Measurements from ENCODE around the gene TEX19. TPM values are rescaled to one million over a fixed set of nuclear protein-coding genes. Genes with fewer than 3 reads are reported as not detected.
"Not testable (repeated sequence)": the region's sequence is repeated elsewhere in the genome, so short reads cannot be mapped to it uniquely, and the experiment has no call there.

TEX19 gene
- total RNA-seq, 1 donor from 2014 or later = 0.10 TPM

DNA sequence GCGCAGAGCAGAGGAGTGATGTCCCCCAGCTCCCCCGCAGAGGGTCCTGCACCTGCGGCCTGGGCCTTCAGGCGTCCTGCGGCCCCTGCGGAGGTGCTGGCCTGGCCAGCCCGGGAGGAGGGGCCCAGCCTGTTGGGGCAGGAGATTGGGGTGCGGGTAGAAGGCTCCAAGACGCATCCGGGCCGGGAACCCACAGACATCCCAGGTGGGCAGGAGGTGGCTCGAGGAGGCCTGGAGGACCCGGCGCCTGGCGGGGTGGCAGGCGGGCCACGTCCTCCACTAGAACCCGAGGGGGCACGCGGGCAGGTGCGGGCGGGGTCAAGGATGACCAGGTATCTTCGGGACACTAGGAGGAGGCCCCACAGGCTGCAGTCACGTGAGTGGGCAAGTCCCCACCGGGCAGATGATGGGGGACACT, 24.8 kb upstream of the TEX19 start:
- intact Hi-C loops (cut with micrococcal nuclease) = no loop called here
- no peak overlapping the region for H3K27ac Mint-ChIP-seq
- no peaks in the 10 kb centered on the region for H3K36me3 Mint-ChIP-seq (ENCODE audit: low read depth)

DNA sequence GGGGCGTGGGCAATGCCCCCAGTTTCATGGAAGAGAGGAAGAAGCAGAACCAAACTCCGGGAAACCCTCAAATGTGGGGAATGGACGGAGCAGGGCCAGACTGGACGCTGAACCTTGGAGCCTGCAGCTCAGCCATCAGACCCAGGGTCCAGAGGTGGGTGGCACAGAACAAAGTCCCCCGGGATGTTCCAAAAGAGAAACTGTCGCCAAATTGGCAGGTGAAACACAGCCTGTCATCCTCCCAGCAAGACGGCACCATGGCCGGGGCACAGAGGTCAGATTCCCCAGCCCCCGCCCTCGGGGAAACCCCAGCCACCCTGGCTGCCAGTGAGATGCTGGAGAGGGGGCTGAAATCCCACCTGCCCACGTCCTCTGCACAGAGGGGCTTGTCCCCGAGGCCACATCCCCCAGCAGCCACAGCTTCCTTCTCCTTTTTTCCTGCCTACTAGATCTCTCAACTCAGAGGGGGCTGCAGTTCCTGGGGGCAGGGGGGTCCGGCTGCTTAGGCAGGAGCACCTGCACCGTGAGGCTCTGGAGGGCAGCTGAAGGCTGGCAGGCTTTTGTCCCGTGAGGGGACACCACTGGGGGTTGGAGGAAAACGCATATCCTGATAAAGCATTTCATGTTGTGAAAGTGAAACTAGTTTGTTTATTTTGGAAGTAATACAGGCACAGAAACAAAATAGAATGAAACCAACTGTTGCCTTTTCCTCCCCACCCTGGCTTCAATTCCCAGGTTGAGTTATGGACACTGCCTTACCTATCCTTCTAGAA, 24.2 kb upstream of the TEX19 start:
- Mint-ChIP-seq H3K27me3 (ENCODE audit: insufficient read depth) (peaks cover 13% of the 10 kb centered on the region), H3K4me1 (ENCODE audit: low read depth) (peaks cover 30% of the 10 kb centered on the region), H3K4me3 (peak overlapping the region; percentile 91), H3K27ac (peak overlapping the region; percentile 91), H3K36me3 (ENCODE audit: low read depth) (no peaks in the 10 kb centered on the region), H3K9me3 (no peaks in the 10 kb centered on the region)
- intact Hi-C loops (cut with micrococcal nuclease) = no loop called here
- no peak for DNase-seq (ENCODE audit: low spot score)

More for the DNA sequence above, 24.8 kb upstream of the TEX19 start:
- H3K4me3 Mint-ChIP-seq = peak overlapping the region; percentile 91
- peaks cover 13% of the 10 kb centered on the region for H3K27me3 Mint-ChIP-seq (ENCODE audit: insufficient read depth)
- H3K4me1 Mint-ChIP-seq (ENCODE audit: low read depth) = peaks cover 30% of the 10 kb centered on the region
- no peak for DNase-seq (ENCODE audit: low spot score)
- no peaks in the 10 kb centered on the region for H3K9me3 Mint-ChIP-seq

DNA sequence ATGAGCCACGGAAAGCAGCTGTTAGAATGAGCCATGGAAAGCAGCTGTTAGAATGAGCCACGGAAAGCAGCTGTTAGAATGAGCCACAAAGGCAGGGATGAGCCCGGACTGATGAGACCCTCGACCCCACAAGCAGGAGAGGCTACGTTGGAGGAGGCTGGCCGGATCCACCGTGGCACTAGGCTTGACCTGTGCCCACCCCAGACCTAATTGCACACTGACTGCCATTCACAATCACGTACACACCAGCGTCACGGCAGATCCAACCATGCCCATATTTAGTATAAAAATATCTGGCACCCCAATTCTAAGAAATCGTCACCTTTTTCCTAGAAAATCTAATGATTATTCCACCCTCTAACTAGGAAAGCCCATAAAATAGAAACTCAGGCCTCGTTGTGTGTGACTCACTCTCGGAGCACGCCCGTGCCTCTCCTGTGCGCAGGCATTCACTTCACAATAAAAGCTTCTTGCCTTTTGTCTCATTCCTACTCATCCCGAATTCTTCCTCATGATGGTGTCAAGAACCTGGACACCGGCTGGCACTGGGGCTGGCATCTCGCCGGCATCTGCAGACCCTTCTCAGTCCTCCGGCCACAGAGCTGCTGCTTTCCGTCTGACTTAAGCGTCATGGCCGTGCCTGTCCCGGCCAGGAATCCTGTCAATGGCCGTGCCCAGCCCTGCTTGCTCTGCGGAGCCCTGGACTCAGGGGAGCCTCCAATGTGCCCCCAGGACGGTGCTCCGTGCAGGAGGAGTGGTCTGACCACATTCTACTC, 20.0 kb upstream of the TEX19 start:
- no peak for DNase-seq (ENCODE audit: low spot score)
- no peak overlapping the region for H3K27ac Mint-ChIP-seq
- peaks cover 25% of the 10 kb centered on the region for H3K4me1 Mint-ChIP-seq (ENCODE audit: low read depth)
- H3K9me3 Mint-ChIP-seq = no peaks in the 10 kb centered on the region
- H3K36me3 Mint-ChIP-seq (ENCODE audit: low read depth) = peaks cover 1% of the 10 kb centered on the region
- peaks cover 10% of the 10 kb centered on the region for H3K27me3 Mint-ChIP-seq (ENCODE audit: insufficient read depth)
- no peak overlapping the region for H3K4me3 Mint-ChIP-seq
- intact Hi-C loops (cut with micrococcal nuclease) = no loop called here

DNA sequence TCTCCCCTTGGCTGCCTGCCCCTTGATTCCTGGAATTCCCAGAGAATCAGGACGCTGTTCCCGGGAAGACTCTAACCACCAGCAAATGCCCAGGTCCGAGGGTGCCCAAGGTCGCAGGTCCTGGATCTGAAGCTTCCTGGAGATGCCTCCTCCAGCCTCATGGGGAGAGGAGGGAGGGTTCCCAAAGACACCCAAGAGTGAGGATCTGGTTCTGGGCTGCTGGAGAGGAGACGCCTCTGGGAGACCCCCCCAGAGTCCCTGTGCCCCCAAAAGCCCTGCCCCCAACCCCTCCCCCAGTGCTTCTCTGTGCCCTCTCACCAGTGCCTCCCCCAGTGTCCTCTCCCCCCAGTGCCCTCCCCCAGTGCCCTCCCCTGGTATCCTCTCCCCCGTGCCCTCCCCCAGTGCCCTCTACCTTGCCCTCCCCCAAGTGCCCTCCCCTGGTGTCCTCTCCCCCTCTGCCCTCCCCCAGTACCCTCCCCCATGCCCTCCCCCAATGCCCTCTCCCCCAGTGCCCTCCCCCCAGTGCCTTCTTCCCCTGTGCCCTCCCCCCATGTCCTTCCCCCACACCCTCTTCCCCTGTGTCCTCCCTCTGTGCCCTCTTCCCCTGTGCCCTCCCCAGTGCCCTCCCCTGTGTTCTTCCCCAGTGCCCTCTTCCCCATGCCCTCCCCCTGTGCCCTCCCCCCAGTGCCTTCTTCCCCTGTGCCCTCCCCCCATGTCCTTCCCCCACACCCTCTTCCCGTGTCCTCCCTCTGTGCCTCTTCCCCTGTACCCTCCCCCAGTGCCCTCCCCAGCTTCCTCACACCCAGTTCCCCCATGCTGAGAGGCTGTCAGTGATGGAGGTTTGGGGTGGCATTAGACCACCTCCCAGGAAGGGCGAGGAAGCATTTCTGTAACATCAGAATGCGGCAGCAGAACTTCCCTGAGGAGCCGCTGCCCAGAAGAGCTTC, 19.1 kb upstream of the TEX19 start:
- no peak for DNase-seq (ENCODE audit: low spot score)
- H3K9me3 Mint-ChIP-seq = no peaks in the 10 kb centered on the region
- intact Hi-C loops (cut with micrococcal nuclease) = no loop called here
- peaks cover 19% of the 10 kb centered on the region for H3K4me1 Mint-ChIP-seq (ENCODE audit: low read depth)
- H3K36me3 Mint-ChIP-seq (ENCODE audit: low read depth) = peaks cover 1% of the 10 kb centered on the region
- H3K27me3 Mint-ChIP-seq (ENCODE audit: insufficient read depth) = peaks cover 10% of the 10 kb centered on the region
- H3K4me3 Mint-ChIP-seq = no peak overlapping the region
- H3K27ac Mint-ChIP-seq = no peak overlapping the region

DNA sequence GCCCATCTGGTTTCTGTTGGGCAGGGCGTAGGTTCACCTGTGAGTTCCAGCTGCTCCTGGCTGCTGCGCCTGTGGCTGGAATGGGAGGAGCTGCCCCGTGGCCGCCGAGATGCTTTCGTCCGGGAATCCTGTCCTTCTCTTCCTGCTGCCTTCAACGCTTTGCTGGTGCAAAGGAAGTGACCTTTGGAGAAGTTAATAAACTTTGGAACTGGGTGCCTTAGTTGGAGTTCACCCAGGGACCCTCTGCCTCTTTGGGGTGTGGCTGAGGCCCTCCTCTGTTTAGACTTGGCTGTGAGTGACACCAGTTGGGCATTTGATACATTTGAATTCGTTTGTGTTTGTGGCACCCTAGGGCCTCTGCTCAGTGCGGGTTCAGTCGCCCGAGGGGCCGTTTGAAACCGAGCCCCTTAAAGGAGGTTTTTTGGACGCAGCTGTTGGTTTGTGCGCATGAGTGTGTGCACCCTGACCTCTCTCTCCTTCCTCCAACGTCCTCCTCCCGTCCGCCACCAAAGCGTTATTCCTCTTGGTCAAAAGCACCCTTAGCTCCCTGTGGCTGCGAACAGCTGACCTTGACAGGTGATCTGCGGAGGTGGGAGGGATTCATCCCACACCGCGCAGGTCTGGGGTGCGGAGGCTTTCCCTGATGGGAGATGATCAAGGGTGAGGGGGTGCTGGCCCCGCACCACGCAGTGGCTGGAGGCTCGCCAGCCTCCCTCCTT, 16.5 kb upstream of the TEX19 start:
- peaks cover 1% of the 10 kb centered on the region for H3K36me3 Mint-ChIP-seq (ENCODE audit: low read depth)
- no peaks in the 10 kb centered on the region for H3K9me3 Mint-ChIP-seq
- H3K4me3 Mint-ChIP-seq = no peak overlapping the region
- DNase-seq (ENCODE audit: low spot score) = no peak
- H3K4me1 Mint-ChIP-seq (ENCODE audit: low read depth) = peaks cover 6% of the 10 kb centered on the region
- no peak overlapping the region for H3K27ac Mint-ChIP-seq
- H3K27me3 Mint-ChIP-seq (ENCODE audit: insufficient read depth) = peaks cover 12% of the 10 kb centered on the region
- intact Hi-C loops (cut with micrococcal nuclease) = no loop called here

DNA sequence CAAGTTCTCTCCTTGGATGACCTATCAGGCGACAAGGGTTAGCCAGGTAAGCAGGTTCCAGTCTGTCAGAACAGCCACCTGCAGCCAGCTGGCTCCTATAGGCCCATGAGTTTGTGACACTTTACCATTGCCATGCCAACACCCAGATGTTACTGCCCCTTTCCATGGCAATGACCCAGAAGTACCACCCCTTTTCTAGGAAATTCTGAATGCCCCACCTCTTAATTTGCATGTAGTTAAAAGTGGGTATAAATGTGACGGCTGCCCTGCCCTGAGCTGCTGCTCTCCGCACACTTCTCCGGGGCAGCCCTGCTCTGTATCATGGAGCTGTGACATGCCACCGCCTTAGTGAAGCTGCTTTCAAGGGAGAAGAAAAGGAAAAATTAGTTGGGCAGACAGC, 15.5 kb upstream of the TEX19 start:
- no peaks in the 10 kb centered on the region for H3K9me3 Mint-ChIP-seq
- intact Hi-C loops (cut with micrococcal nuclease) = no loop called here
- no peak for DNase-seq (ENCODE audit: low spot score)

DNA sequence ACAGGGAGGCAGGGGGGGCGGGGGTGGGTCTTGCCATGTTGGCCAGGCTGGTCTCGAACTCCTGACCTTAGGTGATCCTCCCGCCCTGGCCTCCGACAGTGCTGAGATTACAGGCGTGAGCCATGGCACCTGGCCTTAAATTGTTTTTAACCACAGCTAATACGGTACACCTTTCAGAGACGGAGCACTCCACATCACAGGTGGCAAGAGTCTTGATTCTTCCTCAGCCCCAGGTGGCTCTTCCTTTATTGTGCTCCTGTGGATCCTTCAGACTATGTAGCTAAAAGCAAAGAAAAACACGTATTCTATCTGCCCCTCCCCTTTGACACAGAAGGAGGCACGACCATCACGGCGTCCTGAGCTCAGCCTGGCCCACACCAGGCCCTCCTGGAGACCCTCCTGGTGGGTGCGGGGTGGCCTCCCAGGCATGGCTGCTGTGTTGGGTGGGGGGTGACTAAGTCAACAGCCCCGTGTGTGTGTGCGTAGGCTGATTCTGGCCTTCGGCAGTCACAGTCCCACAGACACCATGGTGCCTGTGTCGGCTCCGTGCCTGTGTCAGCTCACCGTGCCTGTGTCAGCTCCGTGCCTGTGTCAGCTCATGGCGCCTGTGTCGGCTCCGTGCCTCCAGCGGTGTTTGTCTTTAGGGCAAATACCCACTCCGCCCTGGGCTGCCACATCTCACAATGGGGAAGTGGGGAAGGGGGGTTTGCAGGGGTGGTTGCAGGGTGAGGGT, 14.7 kb upstream of the TEX19 start:
- no peak overlapping the region for H3K27ac Mint-ChIP-seq
- H3K36me3 Mint-ChIP-seq (ENCODE audit: low read depth) = peaks cover 1% of the 10 kb centered on the region
- H3K4me1 Mint-ChIP-seq (ENCODE audit: low read depth) = no peaks in the 10 kb centered on the region
- peaks cover 6% of the 10 kb centered on the region for H3K27me3 Mint-ChIP-seq (ENCODE audit: insufficient read depth)
- no peak for DNase-seq (ENCODE audit: low spot score)
- no peaks in the 10 kb centered on the region for H3K9me3 Mint-ChIP-seq
- H3K4me3 Mint-ChIP-seq = no peak overlapping the region
- intact Hi-C loops (cut with micrococcal nuclease) = no loop called here

More for the DNA sequence above, 15.5 kb upstream of the TEX19 start:
- Mint-ChIP-seq H3K4me1 (ENCODE audit: low read depth) (peaks cover 4% of the 10 kb centered on the region), H3K27me3 (ENCODE audit: insufficient read depth) (peaks cover 9% of the 10 kb centered on the region), H3K36me3 (ENCODE audit: low read depth) (peaks cover 1% of the 10 kb centered on the region), H3K4me3 (no peak overlapping the region), H3K27ac (no peak overlapping the region)

DNA sequence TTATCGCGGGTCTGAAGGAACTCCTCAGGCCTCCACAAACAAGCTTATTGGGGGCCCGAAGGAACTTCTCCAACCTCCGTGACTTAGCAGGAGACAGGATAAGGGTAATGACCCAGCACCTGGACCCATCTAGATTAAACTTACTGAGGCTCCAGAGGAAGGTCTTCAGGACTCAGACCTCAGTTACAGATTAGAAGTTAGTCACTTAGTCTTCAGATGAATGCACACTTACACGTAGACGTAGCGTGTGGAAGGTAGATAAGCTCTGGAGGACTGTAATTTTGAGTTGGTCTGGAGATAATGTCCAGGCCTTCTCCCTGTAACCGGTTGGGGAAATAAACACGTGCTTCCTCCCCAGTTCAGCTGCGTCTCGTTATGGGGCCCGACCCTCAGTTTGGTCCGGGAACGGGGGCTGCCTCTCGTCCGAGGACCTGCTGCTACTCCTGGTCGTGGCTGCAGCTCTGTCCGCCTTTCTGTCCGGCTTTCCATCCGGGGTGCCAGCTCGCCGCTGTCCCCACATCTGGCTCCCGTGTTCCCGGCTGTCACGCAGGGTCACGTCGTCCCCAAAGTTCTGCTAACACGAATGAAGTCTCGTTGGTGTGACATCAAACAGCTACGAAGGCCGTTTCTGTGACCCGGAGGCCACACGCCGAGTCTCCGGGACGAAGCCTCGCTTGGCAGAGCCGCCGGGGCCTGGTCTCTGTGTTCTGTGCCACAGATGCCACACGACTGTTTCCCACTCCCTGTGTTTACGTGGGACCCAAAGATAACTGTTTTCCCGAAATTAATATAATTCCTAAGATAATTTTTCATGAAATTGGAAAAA, 13.7 kb upstream of the TEX19 start:
- intact Hi-C loops (cut with micrococcal nuclease) = no loop called here
- Mint-ChIP-seq H3K36me3 (ENCODE audit: low read depth) (peaks cover 1% of the 10 kb centered on the region), H3K27me3 (ENCODE audit: insufficient read depth) (peaks cover 6% of the 10 kb centered on the region), H3K4me3 (no peak overlapping the region), H3K9me3 (no peaks in the 10 kb centered on the region), H3K4me1 (ENCODE audit: low read depth) (no peaks in the 10 kb centered on the region), H3K27ac (no peak overlapping the region)
- no peak for DNase-seq (ENCODE audit: low spot score)

DNA sequence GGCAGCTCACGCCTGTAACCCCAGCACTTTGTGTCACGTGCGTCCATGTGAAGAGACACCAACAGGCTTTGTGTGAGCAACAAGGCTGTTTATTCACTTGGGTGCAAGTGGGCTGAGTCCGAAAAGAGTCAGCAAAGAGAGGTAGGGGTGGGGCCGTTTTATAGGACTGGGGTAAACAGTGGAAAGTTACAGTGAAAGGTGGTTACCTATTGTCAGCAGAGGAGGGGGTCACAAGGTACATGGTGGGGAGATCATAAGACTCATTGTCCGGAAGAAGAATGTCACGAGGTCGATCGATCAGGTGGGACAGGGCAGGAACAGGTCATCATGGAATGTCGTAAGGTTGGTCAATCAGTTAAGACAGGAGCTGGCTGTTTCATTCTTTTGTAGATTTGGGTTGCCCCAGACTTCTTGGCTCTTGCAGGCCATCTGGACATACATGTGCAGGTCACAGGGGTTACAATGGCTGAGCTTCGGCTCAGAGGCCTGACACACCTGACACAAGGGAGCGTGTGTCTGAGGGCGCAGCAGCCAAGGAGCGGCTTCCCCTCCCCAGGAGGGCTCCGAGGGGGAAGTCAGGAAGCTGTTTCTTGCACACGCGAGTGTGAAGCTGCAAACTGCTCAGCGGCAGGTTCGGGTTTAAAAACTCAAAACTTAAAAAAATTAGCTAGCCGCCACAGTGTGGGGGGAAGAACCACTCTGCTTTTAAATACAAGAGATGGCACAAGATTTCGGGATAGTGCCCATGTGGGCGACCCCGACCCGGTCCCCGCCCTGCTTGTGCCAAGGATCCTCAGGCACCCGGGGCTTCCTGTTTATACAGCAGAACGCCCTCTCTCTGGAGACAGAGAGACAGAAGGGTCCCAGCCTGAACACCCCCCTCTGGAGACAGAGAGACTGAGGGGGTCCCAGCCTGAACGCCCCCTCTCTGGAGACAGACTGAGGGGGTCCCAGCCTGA, 12.4 kb upstream of the TEX19 start:
- no peaks in the 10 kb centered on the region for H3K4me1 Mint-ChIP-seq (ENCODE audit: low read depth)
- no peaks in the 10 kb centered on the region for H3K9me3 Mint-ChIP-seq

DNA sequence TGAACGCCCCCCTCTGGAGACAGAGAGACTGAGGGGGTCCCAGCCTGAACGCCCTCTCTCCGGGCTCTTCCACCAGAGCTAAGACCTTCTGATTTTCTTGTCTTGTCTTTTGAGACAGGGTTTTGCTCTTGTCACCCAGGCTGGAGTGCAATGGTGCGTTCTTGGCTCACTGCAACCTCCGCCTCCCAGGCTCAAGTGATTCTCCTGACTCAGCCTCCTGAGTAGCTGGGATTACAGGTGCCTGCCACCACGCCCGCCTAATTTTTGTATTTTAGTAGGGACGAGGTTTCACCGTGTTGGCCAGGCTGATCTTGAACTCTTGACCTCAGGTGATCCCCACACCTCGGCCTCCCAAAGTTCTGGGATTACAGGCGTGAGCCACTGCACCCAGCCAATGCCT, 11.1 kb upstream of the TEX19 start:
- H3K9me3 Mint-ChIP-seq; H3K27ac Mint-ChIP-seq; H3K4me1 Mint-ChIP-seq (ENCODE audit: low read depth); H3K4me3 Mint-ChIP-seq; intact Hi-C loops (cut with micrococcal nuclease); H3K36me3 Mint-ChIP-seq (ENCODE audit: low read depth); DNase-seq (ENCODE audit: low spot score); H3K27me3 Mint-ChIP-seq (ENCODE audit: insufficient read depth): not testable (repeated sequence)

More for the DNA sequence above, 12.4 kb upstream of the TEX19 start:
- intact Hi-C loops (cut with micrococcal nuclease) = no loop called here
- H3K36me3 Mint-ChIP-seq (ENCODE audit: low read depth) = peaks cover 1% of the 10 kb centered on the region
- no peak for DNase-seq (ENCODE audit: low spot score)
- H3K4me3 Mint-ChIP-seq = no peak overlapping the region
- H3K27me3 Mint-ChIP-seq (ENCODE audit: insufficient read depth) = peaks cover 6% of the 10 kb centered on the region
- H3K27ac Mint-ChIP-seq = no peak overlapping the region
